Gastroesophageal sphincter (tissue), 3 donors: ENCODE measurements around the gene PDE2A.

ENCODE experiments used
- CTCF ChIP-seq, 4 experiments: fragments of 200-600 bp in 2 of 4; fragments of 450-650 bp in 2 of 4; sonication (generic) in 1 of 4; IDR thresholded peaks; one replicate each; pipeline ENCODE4 v1.5.1; 2017 to 2019; ENCODE audit warnings: antibody characterized with exemption in 4 of 4, mild to moderate bottlenecking in 2 of 4, moderate library complexity in 2 of 4
- EP300 ChIP-seq: sonication (generic); formaldehyde crosslinking; IDR thresholded peaks from one replicate; pipeline ENCODE4 v1.6.1; 2017; ENCODE audit warnings: antibody characterized with exemption, mild to moderate bottlenecking
- POLR2A ChIP-seq, 2 donors: fragments of 450-650 bp; IDR thresholded peaks; one replicate each; pipeline ENCODE4 v1.6.1; 2017; ENCODE audit warnings: antibody characterized with exemption in 2 of 2, mild to moderate bottlenecking in 2 of 2, moderate library complexity in 1 of 2
- POLR2AphosphoS5 ChIP-seq: sonication (generic); formaldehyde crosslinking; IDR thresholded peaks from one replicate; pipeline ENCODE4 v1.6.1; 2017; ENCODE audit warnings: antibody characterized with exemption

- TF ChIP-seq CTCF (IDR thresholded peaks at IDR 0.05) (no peak), POLR2AphosphoS5 (no peak), POLR2A (IDR thresholded peaks at IDR 0.05) (no peak), EP300 (no peak)
Observed at GRCh38 chr11:72682858-72683243, 8.6 kb upstream of the PDE2A start.
